HepG2 (cell line): Measurements from ENCODE around the gene SERTAD2. TPM values are rescaled to one million over a fixed set of nuclear protein-coding genes. Genes with fewer than 3 reads are reported as not detected.

Experiments used
- CEBPZ ChIP-seq: IDR thresholded peaks from 2 replicates; pipeline ENCODE4 v1.6.1; 2012; ENCODE audit warnings: low read length, improper control_type of control experiment
- GMEB2 ChIP-seq: IDR thresholded peaks from 2 replicates; pipeline ENCODE4 v1.6.1; 2016; ENCODE audit warnings: missing biosample characterization, missing genetic modification reagents, low read depth
- HCFC1 ChIP-seq: fragments of 150-350 bp; IDR thresholded peaks from 2 replicates; pipeline ENCODE4 v1.6.1; 2014; ENCODE audit warnings: low read depth, low read length
- KDM4B ChIP-seq: sonication (generic); formaldehyde crosslinking; IDR thresholded peaks from 2 replicates; pipeline ENCODE4 v1.4.0; 2020; ENCODE audit warnings: missing genetic modification reagents
- MYNN ChIP-seq: sonication (generic); formaldehyde crosslinking; IDR thresholded peaks from 2 replicates; pipeline ENCODE4 v1.4.0; 2020; ENCODE audit warnings: mild to moderate bottlenecking, low read depth, missing genetic modification reagents
- NBN ChIP-seq: fragments of 450-650 bp; conservative IDR thresholded peaks from 2 replicates; pipeline ENCODE4 v1.6.1; 2017
- NFE2L1 ChIP-seq: sonication (generic); formaldehyde crosslinking; IDR thresholded peaks from 2 replicates; pipeline ENCODE4 v1.4.0; 2020; ENCODE audit warnings: missing genetic modification reagents, mild to moderate bottlenecking, borderline replicate concordance
- NR2F1 ChIP-seq, 2 experiments: fragments of 450-650 bp in 1 of 2; formaldehyde crosslinking in 1 of 2; IDR thresholded peaks; 2 replicates each; pipeline versions ENCODE4 v1.5.0 to v1.6.1; 2016 to 2020; ENCODE audit warnings: mild to moderate bottlenecking in 1 of 2, missing compliant biosample characterization in 1 of 2, missing genetic modification reagents in 1 of 2, moderate library complexity in 1 of 2
- PITX1 ChIP-seq: sonication (generic); formaldehyde crosslinking; IDR thresholded peaks from 2 replicates; pipeline ENCODE4 v1.5.1; 2020; ENCODE audit warnings: mild to moderate bottlenecking, missing genetic modification reagents
- SIX1 ChIP-seq: sonication (generic); formaldehyde crosslinking; IDR thresholded peaks from 2 replicates; pipeline ENCODE4 v1.4.0; 2020; ENCODE audit warnings: missing genetic modification reagents, borderline replicate concordance
- SIX4 ChIP-seq: sonication (generic); formaldehyde crosslinking; IDR thresholded peaks from 2 replicates; pipeline ENCODE4 v1.4.0; 2020; ENCODE audit warnings: missing genetic modification reagents
- SOX13 ChIP-seq, 3 experiments: fragments of 450-650 bp in 1 of 3; sonication (generic) in 1 of 3; formaldehyde crosslinking in 1 of 3; IDR thresholded peaks in 2 of 3; conservative IDR thresholded peaks in 1 of 3; 2 replicates each; pipeline versions ENCODE4 v1.5.0 to v1.6.1; 2016 to 2020; ENCODE audit warnings: antibody characterized with exemption in 1 of 3, mild to moderate bottlenecking in 1 of 3, missing compliant biosample characterization in 1 of 3, missing genetic modification reagents in 1 of 3, moderate library complexity in 1 of 3
- ZKSCAN5 ChIP-seq: sonication (generic); formaldehyde crosslinking; IDR thresholded peaks from 2 replicates; pipeline ENCODE4 v1.5.1; 2020; ENCODE audit warnings: mild to moderate bottlenecking, missing genetic modification reagents
- ZKSCAN8 ChIP-seq: IDR thresholded peaks from 2 replicates; pipeline ENCODE4 v1.6.1; 2016; ENCODE audit warnings: borderline replicate concordance, missing genetic modification reagents, missing compliant biosample characterization
- ZNF180 ChIP-seq: sonication (generic); formaldehyde crosslinking; IDR thresholded peaks from 2 replicates; pipeline ENCODE4 v1.4.0; 2020; ENCODE audit warnings: low read depth, missing genetic modification reagents, borderline replicate concordance
- ZNF670 ChIP-seq: sonication (generic); formaldehyde crosslinking; IDR thresholded peaks from 2 replicates; pipeline ENCODE4 v1.8.0; 2022; ENCODE audit warnings: mild to moderate bottlenecking, missing genetic modification reagents, borderline replicate concordance
- ZSCAN5A ChIP-seq: sonication (generic); formaldehyde crosslinking; IDR thresholded peaks from 2 replicates; pipeline ENCODE4 v1.8.0; 2022; ENCODE audit warnings: mild to moderate bottlenecking, missing genetic modification reagents, borderline replicate concordance
- polyA plus RNA-seq, 8 experiments: library from polyadenylated mRNA; depleted of rRNA in 3 of 8; stranded (reverse) in 7 of 8; unstranded in 1 of 8; fragments of >200 nt; fragmentation: Illumina TruSeq in 4 of 8; extraction: Trizol in 4 of 8; gene quantifications; 2 replicates each; pipeline versions ENCODE4 v1.2.1 to v1.2.3, GENCODE V29; 2011 to 2016; ENCODE audit warnings: low read depth in 4 of 8, missing spikeins in 1 of 8, mixed read lengths in 1 of 8; ENCODE audit not compliant: insufficient read depth in 1 of 8
- total RNA-seq, 5 experiments: library from RNA; depleted of rRNA; stranded (reverse); fragments of >200 nt; fragmentation: Illumina TruSeq; extraction: Trizol; gene quantifications; 2 replicates each; pipeline ENCODE4 v1.2.3, GENCODE V29; 2016; ENCODE audit warnings: low read depth in 1 of 5

Gene SERTAD2
- total and polyA plus RNA-seq, 2 of the 13 experiments (the other 11 are each of a cell fraction or from before 2014, with no cell fraction given) = 6.7 to 22.6 TPM

DNA sequence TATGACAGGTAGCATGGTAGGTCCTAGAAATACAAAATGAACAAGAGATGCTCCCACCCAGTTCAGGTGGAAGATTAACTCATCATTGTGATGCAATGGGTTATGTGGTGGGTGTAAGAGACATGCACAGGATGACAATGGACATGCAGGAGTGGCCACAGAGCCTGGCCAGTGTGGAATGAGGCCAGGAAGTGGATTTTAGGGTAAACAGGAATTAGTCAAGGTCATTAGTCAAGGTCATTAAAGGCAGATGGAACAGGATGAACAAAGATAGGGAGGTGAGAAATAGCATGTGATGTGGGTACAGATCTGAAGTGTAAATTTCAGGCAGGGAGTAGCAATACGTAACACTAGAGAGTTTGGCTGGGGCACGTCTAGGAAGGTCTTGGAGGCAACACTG lies 15.6 kb upstream of the SERTAD2 start (continued):
- TF ChIP-seq SOX13 (IDR thresholded peaks at IDR 0.05) (peak; percentile 83; the same call in 1 of the 2 replicates), SOX13 (CRISPR knock-in tag; conservative IDR thresholded peaks at IDR 0.05 in 1 of 2, IDR thresholded peaks at IDR 0.05 in 1 of 2) (peak in 1 of 2 experiments; percentile 98; a peak in 2 of 4 replicates), HCFC1 (no peak), ZKSCAN5 (CRISPR knock-in tag) (peak; percentile 91; the same call in 1 of the 2 replicates), NBN (no peak), ZNF670 (CRISPR knock-in tag) (no peak), ZNF180 (no peak), NFE2L1 (CRISPR knock-in tag) (no peak), SIX1 (CRISPR knock-in tag) (peak; percentile 17; the same call in 1 of the 2 replicates), PITX1 (CRISPR knock-in tag) (peak; percentile 89), MYNN (no peak), GMEB2 (CRISPR knock-in tag) (no peak), NR2F1 (CRISPR knock-in tag; IDR thresholded peaks at IDR 0.05) (0 out of 4 replicates have a peak, but pooled peaks of 1 of the 2 experiments have one; percentile 22), KDM4B (CRISPR knock-in tag) (no peak), CEBPZ (no peak), SIX4 (CRISPR knock-in tag) (no peak), ZKSCAN8 (CRISPR knock-in tag) (peak; percentile 86; the same call in 1 of the 2 replicates), ZSCAN5A (no peak)
